Measurements from ENCODE around the gene THSD4. TPM values are rescaled to one million over a fixed set of nuclear protein-coding genes. Genes with fewer than 3 reads are reported as not detected.

The THSD4 gene
- total RNA-seq, 1 donor from 2014 or later = 73.5 TPM

- TF ChIP-seq CTCF (conservative IDR thresholded peaks at IDR 0.05; ENCODE audit: low read depth, low read length) = no peak
- no peak overlapping the region for H3K4me3 ChIP-seq (ENCODE audit: low read depth, low read length)
- DNase-seq (ENCODE audit: low read depth) = no peak
Measured at GRCh38 chr15:71337197-71337845, 222.1 kb downstream of the THSD4 start.

- H3K4me3 ChIP-seq (ENCODE audit: low read depth, low read length) = no peak overlapping the region
- no peak for DNase-seq (ENCODE audit: low read depth)
- TF ChIP-seq CTCF (conservative IDR thresholded peaks at IDR 0.05; ENCODE audit: low read depth, low read length) = no peak
Measured at GRCh38 chr15:71338265-71338664, 223.0 kb downstream of the THSD4 start.

- TF ChIP-seq CTCF (conservative IDR thresholded peaks at IDR 0.05; ENCODE audit: low read depth, low read length) = no peak
- no peak for DNase-seq (ENCODE audit: low read depth)
- no peak overlapping the region for H3K4me3 ChIP-seq (ENCODE audit: low read depth, low read length)
Measured at GRCh38 chr15:71338827-71339542, 223.7 kb downstream of the THSD4 start.

GRCh38 chr15:71341811-71342550 is 226.7 kb downstream of the THSD4 start:
- no peak overlapping the region for H3K4me3 ChIP-seq (ENCODE audit: low read depth, low read length)
- DNase-seq (ENCODE audit: low read depth) = no peak
- no peak for TF ChIP-seq CTCF (conservative IDR thresholded peaks at IDR 0.05; ENCODE audit: low read depth, low read length)

- DNase-seq (ENCODE audit: low read depth) = no peak
- no peak for TF ChIP-seq CTCF (conservative IDR thresholded peaks at IDR 0.05; ENCODE audit: low read depth, low read length)
- no peak overlapping the region for H3K4me3 ChIP-seq (ENCODE audit: low read depth, low read length)
Measured at GRCh38 chr15:71342658-71343057, 227.4 kb downstream of the THSD4 start.

GRCh38 chr15:71344316-71344715 is 229.0 kb downstream of the THSD4 start:
- no peak for DNase-seq (ENCODE audit: low read depth)
- TF ChIP-seq CTCF (conservative IDR thresholded peaks at IDR 0.05; ENCODE audit: low read depth, low read length) = no peak
- H3K4me3 ChIP-seq (ENCODE audit: low read depth, low read length) = no peak overlapping the region

Measured in epithelial cell of proximal tubule (primary cell).